Measurements from ENCODE around the gene DLGAP1. TPM values are rescaled to one million over a fixed set of nuclear protein-coding genes. Genes with fewer than 3 reads are reported as not detected.
"Not testable (repeated sequence)": the region's sequence is repeated elsewhere in the genome, so short reads cannot be mapped to it uniquely, and the experiment has no call there.

DLGAP1 gene
- total RNA-seq, 6 experiments from 2014 or later: 0.19 to 1.3 (median 0.62) TPM

DNA sequence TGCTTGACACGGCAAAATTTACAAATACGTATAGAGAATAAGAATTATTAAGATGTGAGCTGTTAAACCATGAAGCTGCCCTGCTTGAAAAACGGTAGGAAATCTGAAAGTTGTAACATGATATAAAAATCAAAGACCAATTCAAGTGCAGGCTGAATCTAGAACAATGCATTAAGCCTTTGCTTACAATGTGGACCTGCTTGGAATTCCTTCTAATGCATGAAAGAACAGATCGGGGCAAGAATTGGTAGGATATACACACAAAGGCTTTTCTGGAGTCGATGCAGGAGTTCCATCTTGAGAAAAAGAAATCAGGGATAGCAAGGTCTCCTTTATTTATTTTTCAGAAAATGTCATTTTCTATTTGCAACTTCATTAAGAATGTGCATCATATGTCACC lies 136.8 kb downstream of the DLGAP1 start:
- no peaks in the 10 kb centered on the region for H3K36me3 Mint-ChIP-seq (ENCODE audit: low read depth)
- no peak overlapping the region for H3K27ac Mint-ChIP-seq
- TF ChIP-seq CTCF (IDR thresholded peaks at IDR 0.05): no peak
- peaks cover 25% of the 10 kb centered on the region for H3K9me3 Mint-ChIP-seq
- peaks cover 1% of the 10 kb centered on the region for H3K27me3 Mint-ChIP-seq (ENCODE audit: insufficient read depth)
- H3K4me3 Mint-ChIP-seq: no peak overlapping the region
- H3K4me1 Mint-ChIP-seq (ENCODE audit: low read depth): no peaks in the 10 kb centered on the region
- DNase-seq: no peak

DNA sequence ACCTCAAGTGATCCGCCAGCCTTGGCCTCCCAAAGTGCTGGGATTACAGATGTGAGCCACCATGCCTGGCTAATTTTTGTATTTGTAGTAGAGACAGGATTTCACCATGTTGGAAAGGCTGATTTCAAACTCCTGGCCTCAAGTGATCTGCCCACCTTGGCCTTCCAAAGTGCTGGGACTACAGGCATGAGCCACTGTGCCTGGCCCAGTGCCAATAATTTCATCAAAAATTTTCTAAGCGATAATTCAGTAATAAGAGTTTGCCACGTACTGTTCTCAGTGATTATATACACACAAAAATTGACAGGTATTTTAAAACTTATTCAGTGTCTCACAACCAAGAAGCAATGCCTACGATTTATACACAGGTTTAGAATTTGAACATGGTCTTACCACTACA lies 143.2 kb downstream of the DLGAP1 start:
- H3K27me3 Mint-ChIP-seq (ENCODE audit: insufficient read depth); H3K4me3 Mint-ChIP-seq; H3K27ac Mint-ChIP-seq; H3K4me1 Mint-ChIP-seq (ENCODE audit: low read depth); H3K36me3 Mint-ChIP-seq (ENCODE audit: low read depth); DNase-seq: not testable (repeated sequence)
- H3K9me3 Mint-ChIP-seq: peaks cover 27% of the 10 kb centered on the region

DNA sequence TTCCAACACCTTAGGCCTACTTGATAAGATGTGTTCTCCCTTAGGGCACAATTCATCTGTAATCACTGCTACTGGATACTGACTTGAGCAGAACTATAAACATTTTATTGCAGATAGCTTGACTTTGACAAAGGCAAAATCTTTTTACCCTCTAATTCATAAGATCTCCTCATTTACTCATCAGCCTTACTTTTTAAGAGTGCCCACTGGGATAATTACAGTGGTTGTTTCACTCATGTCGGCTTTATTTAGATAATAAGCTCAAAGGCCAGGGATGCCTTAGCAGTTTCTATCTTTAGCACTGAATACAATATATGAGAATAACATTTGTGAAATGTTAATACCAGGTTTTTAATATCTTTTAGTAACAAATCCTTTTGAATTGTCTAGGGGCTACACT lies 144.0 kb downstream of the DLGAP1 start:
- Mint-ChIP-seq H3K27ac (no peak overlapping the region), H3K27me3 (ENCODE audit: insufficient read depth) (peaks cover 1% of the 10 kb centered on the region), H3K4me1 (ENCODE audit: low read depth) (no peaks in the 10 kb centered on the region), H3K4me3 (no peak overlapping the region), H3K36me3 (ENCODE audit: low read depth) (no peaks in the 10 kb centered on the region), H3K9me3 (peaks cover 33% of the 10 kb centered on the region)
- DNase-seq: no peak
- no peak for TF ChIP-seq CTCF (IDR thresholded peaks at IDR 0.05)

- Mint-ChIP-seq H3K4me3 (no peak overlapping the region), H3K4me1 (ENCODE audit: low read depth) (no peaks in the 10 kb centered on the region), H3K9me3 (peaks cover 45% of the 10 kb centered on the region), H3K27ac (no peak overlapping the region), H3K36me3 (ENCODE audit: low read depth) (no peaks in the 10 kb centered on the region), H3K27me3 (ENCODE audit: insufficient read depth) (no peaks in the 10 kb centered on the region; the same call in 1 of the 2 replicates)
- TF ChIP-seq CTCF (IDR thresholded peaks at IDR 0.05): no peak
- no peak for DNase-seq
These were observed 145.9 kb downstream of the DLGAP1 start for GRCh38 chr18:4309227-4309626.

DNA sequence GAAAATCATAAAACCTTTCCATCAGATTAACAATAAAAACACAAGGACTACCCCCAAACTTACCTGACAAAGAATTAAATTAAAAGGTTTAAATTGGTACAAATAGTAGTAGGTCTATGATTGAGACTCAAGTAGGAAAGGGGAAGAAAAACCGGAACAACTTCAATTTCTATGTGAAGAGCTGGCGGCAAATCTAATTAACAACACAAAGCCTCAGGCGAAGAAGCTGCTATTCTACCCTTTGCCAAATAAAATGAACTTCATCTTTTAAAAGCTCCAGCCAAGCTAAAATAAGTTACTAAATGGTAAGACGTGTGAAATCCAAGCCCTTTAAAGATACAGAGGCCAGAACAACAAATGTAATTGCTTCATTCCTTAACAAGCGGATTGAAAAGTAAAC lies 146.5 kb downstream of the DLGAP1 start:
- peaks cover 45% of the 10 kb centered on the region for H3K9me3 Mint-ChIP-seq
- no peaks in the 10 kb centered on the region for H3K4me1 Mint-ChIP-seq (ENCODE audit: low read depth)
- no peak for TF ChIP-seq CTCF (IDR thresholded peaks at IDR 0.05)
- no peak overlapping the region for H3K4me3 Mint-ChIP-seq
- no peaks in the 10 kb centered on the region for H3K27me3 Mint-ChIP-seq (ENCODE audit: insufficient read depth)
- H3K36me3 Mint-ChIP-seq (ENCODE audit: low read depth): no peaks in the 10 kb centered on the region
- no peak for DNase-seq
- H3K27ac Mint-ChIP-seq: no peak overlapping the region

GRCh38 chr18:4299395-4299794 lies 155.7 kb downstream of the DLGAP1 start:
- no peaks in the 10 kb centered on the region for H3K36me3 Mint-ChIP-seq (ENCODE audit: low read depth)
- H3K4me3 Mint-ChIP-seq: no peak overlapping the region
- TF ChIP-seq CTCF (IDR thresholded peaks at IDR 0.05): no peak
- DNase-seq: no peak
- no peaks in the 10 kb centered on the region for H3K4me1 Mint-ChIP-seq (ENCODE audit: low read depth)
- H3K27ac Mint-ChIP-seq: no peak overlapping the region
- peaks cover 52% of the 10 kb centered on the region for H3K9me3 Mint-ChIP-seq
- no peaks in the 10 kb centered on the region; the same call in 1 of the 2 replicates for H3K27me3 Mint-ChIP-seq (ENCODE audit: insufficient read depth)

Measured in HFFc6 (cell line).